T47D (cell line): Measurements from ENCODE around the gene ZNF213.
"Not testable (repeated sequence)": the region's sequence is repeated elsewhere in the genome, so short reads cannot be mapped to it uniquely, and the experiment has no call there.

Experiments
- DNase-seq, 2 experiments: peaks; one replicate each; pipeline versions ENCODE4 v3.0.0 to v3.0.0-alpha.2; 2011 to 2012; ENCODE audit warnings: low read depth in 1 of 2, low spot score in 1 of 2
- JUND ChIP-seq: IDR thresholded peaks from 2 replicates; pipeline ENCODE4 v1.6.1; 2012; ENCODE audit warnings: low read depth
- in situ Hi-C: cut with HindIII; loops from 2 replicates; pipeline ENCODE4 v1.10.0; 2016; ENCODE audit warnings: low sequenced_read_pairs, low pct_unique_long_range_greater_than_20kb

Gene ZNF213

GRCh38 chr16:3158510-3159314, 23.9 kb downstream of the ZNF213 start:
- no peak for TF ChIP-seq JUND
- in situ Hi-C loops, result no loop called here
- DNase-seq, result peak; percentile 96 to 98

- in situ Hi-C loops, result no loop called here
- no peak for DNase-seq
- no peak for TF ChIP-seq JUND
Measured at GRCh38 chr16:3161235-3162018, 26.6 kb downstream of the ZNF213 start.

- in situ Hi-C loops, result no loop called here
- TF ChIP-seq JUND, result no peak
- DNase-seq, result no peak
Measured at GRCh38 chr16:3164121-3164991, 29.5 kb downstream of the ZNF213 start.

- in situ Hi-C loops, result no loop called here
- DNase-seq, result no peak
- TF ChIP-seq JUND, result no peak
Measured at GRCh38 chr16:3165111-3165822, 30.4 kb downstream of the ZNF213 start.

GRCh38 chr16:3166505-3166886, 31.7 kb downstream of the ZNF213 start:
- no peak for TF ChIP-seq JUND
- in situ Hi-C loops, result no loop called here

GRCh38 chr16:3168729-3169128, 33.9 kb downstream of the ZNF213 start:
- DNase-seq, result peak in 1 of 2 experiments; percentile 57
- in situ Hi-C loops, result not testable (repeated sequence)

More at GRCh38 chr16:3166505-3166886, 31.7 kb downstream of the ZNF213 start:
- peak in 1 of 2 experiments; percentile 52 for DNase-seq

GRCh38 chr16:3170440-3171180, 35.8 kb downstream of the ZNF213 start:
- no peak for TF ChIP-seq JUND
- in situ Hi-C loops, result no loop called here
- DNase-seq, result peak in 1 of 2 experiments; percentile 33

- DNase-seq, result no peak
- in situ Hi-C loops, result no loop called here
- TF ChIP-seq JUND, result no peak
Measured at GRCh38 chr16:3171181-3171854, 36.5 kb downstream of the ZNF213 start.

- in situ Hi-C loops, result no loop called here
- no peak for DNase-seq
- TF ChIP-seq JUND, result no peak
Measured at GRCh38 chr16:3171855-3172593, 37.2 kb downstream of the ZNF213 start.

GRCh38 chr16:3173892-3174617, 39.2 kb downstream of the ZNF213 start:
- no peak for TF ChIP-seq JUND
- in situ Hi-C loops, result no loop called here
- DNase-seq, result peak in 1 of 2 experiments; percentile 68
